ENCODE measurements around the gene LAMTOR2.

The LAMTOR2 gene

DNA sequence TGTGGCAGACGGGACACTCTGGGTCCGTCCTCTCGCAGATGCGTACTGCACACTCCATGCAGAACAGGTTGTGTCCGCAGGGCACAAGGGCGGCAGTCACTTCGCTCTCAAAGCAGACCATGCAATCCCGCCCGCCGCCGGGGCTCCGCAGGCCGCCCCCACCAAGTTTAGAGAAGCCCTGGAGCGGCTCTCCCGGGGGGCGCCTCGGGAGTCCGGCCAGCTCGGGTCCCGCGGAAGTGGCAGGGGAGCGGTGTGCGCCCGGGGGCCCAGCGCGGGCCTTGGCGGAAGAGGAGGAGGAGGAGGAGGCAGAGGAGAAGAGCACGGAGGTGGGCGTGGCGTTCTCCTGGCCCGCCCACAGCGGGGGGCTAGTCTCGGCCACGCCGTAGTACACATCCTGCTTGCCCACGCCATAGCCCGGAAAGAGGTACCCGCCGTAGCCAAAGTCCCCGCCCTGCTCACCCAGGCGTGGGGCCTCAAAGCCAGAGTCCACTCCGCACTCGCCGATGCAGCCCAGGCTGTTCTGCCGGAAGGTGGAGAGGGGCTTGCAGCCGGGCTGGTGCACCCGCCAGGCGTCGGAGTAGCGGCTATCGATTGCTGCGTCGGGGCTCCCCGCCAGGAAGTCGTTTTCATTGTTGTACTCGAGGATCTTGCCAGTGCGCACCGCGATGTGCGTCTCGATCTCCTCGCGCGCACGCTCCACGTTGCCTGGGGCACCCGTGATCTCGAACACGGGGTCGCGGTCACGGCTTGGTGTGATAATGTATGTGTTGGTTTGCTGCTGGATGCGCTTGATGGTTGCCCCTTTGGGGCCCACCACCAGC, 22.2 kb downstream of the LAMTOR2 start:
- no peak for DNase-seq

- no peak for DNase-seq
Measured at GRCh38 chr1:156077430-156077760, 22.8 kb downstream of the LAMTOR2 start.

DNA sequence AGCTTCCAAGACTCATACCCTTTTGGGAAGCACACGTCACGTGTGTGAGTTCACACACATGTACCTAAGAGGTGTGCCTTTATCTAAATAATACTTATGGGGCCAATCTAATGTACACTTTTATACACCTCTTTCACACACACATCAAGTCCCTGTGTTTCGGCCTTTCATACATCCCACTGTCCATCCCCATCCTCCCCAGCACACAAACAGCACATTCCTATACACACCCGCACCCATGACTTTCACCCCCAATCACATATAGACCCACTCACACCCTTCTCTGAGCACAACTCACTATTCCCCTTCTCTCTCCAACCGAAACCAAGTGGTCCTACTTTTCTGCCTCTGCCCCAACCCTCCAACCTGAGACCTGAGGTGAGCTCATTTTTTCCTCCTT, 24.1 kb downstream of the LAMTOR2 start:
- DNase-seq, result no peak

DNA sequence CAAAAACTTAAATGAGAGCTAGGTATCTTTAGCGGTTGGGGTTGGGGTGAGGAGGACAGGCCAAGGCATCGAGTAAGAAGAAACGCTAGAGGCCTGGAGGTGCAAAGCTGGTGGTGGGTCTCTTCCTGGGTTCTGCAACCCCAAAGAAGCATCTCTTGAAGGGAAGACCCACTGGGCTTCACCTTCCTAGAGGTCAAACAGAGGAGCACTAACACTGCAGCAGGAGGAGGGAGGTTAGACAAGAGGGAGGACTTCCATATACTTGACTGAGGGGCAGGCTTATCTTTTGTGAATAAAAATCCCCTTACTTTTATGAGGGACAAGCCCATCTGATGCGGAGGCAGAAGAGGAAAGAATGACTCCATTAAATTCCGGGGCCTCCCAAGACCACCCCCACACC, 25.2 kb downstream of the LAMTOR2 start:
- DNase-seq, result no peak

GRCh38 chr1:156080241-156080862, 25.8 kb downstream of the LAMTOR2 start:
- no peak for DNase-seq

- no peak for DNase-seq
Measured at GRCh38 chr1:156080863-156081179, 26.2 kb downstream of the LAMTOR2 start.

- no peak for DNase-seq
Measured at GRCh38 chr1:156081180-156081916, 26.8 kb downstream of the LAMTOR2 start.

- no peak for DNase-seq
Measured at GRCh38 chr1:156081917-156082308, 27.3 kb downstream of the LAMTOR2 start.

- peak; percentile 26 for DNase-seq
Measured at GRCh38 chr1:156082309-156083091, 27.9 kb downstream of the LAMTOR2 start, which contains the start of gene MEX3A. Gene MEX3A (minus strand): TSS chr1:156082465. CDS start chr1:156081998, 467 bp downstream.

DNA sequence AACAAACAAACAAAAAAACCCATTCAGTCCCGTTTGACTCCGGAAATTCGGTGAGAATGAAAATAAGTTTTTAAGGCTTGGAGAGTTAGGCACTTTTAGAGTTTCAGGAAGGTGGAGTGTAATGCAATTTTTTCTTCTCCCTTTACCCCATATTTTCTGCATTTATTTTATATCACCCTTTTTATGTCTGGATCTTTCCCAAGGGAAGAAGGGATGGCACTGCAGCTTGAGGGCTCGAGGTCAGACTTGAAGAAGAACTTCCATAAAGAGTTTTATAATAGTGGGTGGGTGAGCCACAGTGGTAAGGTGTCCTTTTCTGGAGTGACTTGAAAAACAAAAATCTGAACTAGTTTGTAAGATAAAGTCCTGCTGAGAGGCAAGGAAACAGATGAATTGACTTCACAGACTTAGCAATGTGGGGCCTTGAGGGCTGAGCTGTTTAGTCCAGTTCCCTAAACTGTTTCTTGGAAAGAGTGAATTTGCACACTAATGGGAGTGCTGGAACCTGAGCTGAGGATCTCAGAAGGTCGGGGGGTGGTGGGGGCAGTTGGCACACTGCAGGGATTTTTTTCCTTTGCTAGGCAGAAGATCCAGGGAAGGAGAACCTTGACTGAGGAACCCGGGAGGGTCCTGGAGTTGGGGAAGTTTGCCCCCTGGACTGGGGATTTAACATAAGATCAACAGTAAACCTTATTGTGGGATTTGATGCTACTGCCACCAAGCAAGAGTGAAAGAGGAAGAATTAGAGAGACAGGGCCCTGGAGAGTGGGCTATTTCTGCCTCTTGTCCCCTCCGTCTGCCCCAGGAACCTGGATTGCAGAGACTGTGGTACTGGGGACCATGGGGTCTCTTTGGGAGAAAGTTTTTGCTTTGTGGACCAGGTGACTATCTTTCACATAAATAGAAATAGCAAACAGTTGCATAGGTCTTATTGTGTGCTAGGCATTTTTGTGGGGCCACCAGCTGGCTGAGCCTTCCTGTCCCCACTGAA, 29.5 kb downstream of the LAMTOR2 start:
- no peak for DNase-seq

GRCh38 chr1:156086256-156086662, 31.7 kb downstream of the LAMTOR2 start:
- DNase-seq, result no peak

DNA sequence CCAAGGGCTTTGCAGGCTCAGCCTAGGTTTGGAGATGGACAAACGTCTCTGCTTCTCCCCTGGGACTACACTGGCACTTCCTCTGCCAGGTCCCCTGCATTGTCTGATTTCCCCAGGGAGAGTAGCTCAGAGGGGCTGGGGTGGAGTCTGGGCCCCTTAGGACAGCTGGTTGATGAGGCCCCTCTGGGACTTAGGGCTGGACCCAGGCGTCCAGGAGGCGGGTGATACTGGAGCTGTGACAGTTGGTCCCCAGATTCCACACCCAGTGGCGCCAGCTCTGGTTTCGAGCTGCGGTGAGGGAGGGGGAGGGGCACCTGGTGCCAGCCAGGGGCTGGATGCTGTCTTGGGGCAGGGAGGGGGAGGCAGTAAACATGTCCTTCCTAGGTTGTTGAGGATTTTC, 35.1 kb downstream of the LAMTOR2 start:
- peak; percentile 45 for DNase-seq

GRCh38 chr1:156090138-156090839, 35.7 kb downstream of the LAMTOR2 start:
- no peak for DNase-seq

DNA sequence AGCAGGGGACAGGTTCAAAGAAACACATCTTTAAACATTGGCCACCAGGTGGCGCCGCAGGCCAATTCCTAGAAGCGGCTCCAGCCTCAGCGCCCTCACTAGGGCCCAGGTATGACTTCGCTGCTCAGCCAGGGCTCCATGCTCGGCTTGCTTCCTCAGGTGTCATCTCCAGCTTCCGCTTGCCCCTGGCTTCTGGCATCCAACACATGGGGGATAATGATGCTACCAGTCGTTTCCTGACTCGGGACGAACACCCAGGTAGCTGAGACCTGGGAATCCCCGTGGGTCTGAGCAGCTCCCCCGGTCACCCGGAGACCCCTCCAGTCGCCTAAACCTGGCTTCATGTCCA, 36.2 kb downstream of the LAMTOR2 start:
- no peak for DNase-seq

GRCh38 chr1:156091610-156092009, 37.0 kb downstream of the LAMTOR2 start:
- DNase-seq, result no peak

DNA sequence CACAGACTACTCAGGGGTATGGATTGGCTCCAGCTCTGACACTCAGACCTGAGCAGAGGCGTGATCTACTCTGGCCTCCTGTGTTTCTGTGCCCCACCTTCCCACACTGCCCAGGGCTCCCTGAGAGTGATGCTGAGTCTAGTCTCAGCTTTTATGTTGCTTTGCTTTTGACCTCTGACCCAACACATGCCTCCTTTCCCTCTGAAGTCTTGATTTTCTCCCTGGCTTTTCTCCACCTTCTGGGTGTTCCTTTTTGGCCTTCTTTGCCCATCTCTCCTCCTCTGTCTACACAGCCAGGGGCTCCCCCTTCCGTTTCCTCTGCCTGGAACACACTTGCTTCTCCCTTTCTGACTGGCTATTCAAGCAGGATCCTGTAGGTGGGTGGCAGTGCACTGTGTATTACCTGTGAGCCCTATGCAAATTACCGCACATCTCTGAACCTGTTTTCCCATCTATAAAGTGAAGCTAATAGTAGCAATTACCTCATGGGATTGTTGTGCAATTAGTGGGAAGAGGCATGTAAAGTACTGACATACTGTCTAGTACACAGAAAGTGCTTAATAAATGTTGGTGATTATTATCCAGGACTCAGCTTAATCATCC, 41.4 kb downstream of the LAMTOR2 start:
- no peak for DNase-seq

DNA sequence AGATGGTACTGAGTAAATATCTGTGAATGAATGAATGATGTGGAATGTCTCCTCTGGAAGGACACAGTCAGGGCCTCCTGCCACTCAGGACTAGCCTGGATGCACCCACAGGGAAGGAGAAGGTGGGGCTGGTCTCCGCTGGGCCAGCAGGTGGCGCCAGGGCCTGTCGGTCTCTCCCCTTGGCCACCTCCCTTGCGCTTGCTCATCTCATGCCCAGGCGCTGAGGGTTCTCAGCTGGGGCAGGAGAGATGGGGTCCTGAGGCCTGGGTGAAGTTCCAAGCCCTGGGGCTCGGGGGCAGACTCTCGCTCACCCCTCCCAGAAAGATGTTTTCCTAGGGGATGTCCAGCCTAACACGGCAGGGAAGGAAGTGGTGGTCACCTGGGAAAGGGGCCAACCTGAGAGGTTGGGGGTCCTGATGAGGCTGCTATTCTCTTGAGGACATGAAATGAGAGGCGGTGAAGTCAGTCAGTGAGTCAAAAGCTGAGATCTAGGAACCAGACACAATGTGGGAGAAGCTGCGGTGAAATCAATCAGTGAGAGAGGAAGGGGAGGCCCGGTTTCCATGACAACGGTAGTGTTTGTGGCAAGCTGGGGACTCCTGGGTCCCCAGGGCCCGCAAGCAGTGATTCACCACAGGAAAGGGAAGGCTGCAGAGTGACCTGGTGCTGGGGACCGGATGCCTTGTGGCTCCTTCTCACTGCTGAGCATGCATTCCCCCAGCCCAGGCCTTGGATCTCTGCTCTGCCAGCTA, 42.2 kb downstream of the LAMTOR2 start:
- DNase-seq, result no peak

DNA sequence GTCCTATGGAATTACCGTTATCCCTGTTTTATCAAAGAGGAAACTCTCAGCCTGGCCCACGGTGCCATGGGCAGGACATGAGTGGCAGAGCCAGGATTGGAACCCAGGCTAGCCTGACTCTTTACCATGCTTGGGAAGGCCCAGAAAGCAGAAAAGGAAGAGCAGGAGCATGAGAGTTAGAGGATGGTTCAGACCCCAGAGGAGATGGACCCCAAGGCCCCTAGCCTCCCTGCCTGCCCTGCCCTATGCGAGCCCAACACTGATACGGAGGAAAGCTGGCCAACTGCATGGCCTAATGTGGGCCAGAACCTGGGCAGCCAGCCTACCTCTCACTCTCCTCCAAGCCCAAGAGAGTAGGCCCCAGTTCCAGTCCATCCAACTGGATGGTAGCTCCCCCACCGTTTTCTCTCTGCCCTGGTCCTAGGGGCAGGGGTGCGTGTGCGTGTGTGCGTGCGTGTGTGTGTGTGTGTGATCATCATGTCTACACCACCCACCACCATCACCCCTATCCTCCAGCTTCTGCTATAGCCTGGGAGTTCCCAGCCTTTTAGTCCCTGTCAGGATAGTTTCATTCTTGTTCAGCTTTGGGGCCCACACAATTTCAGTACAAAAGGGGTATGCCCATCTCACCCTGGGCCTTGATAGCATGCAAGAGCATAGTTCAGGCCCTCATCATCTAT, 43.1 kb downstream of the LAMTOR2 start:
- no peak for DNase-seq

DNA sequence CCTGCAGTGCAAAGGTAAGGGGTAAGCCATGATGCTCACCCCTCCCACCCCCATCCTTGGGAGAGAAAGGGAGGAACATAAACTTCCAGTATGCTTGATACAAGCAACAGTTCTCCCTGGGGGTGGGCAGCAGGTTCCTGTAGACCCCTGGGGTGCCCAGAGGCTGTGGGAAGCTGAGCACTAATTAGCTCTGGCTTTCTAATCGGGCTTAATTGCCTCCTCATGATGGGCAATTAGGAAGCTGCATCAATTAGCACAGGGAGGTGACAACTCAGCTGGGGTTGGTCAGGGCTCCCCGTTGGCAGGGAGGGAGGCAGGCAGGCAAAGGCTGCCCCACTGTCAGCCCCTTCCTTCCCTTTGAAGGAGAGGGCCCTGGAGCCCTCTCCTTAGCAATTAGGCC, 44.2 kb downstream of the LAMTOR2 start:
- no peak for DNase-seq

DNA sequence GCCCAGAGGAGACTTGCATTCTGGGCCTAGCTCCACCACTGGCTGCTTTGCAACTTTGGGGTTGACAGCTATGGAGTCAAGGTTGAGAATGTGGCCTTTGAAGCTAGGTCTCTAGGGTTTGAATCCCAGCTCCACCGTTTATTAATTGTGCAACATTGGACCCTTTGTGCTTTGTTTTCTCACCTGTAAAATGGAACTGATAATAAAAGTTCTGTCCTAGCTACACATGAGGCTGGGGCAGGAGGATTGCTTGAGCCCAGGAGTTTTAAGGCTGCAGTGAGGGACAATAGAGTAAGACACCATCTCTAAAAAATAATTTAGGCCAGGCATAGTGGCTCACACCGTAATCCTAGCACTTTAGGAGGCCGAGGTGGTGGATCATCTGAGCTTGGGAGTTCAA, 44.7 kb downstream of the LAMTOR2 start:
- DNase-seq, result no peak
